Middle frontal gyrus (tissue), 1 donor: ENCODE measurements around the gene MXD1.

Experiments used
- DNase-seq: peaks from one replicate; pipeline ENCODE4 v3.0.0-alpha.2; 2015; ENCODE audit warnings: low spot score; ENCODE audit errors: extremely low spot score

MXD1 gene

DNA sequence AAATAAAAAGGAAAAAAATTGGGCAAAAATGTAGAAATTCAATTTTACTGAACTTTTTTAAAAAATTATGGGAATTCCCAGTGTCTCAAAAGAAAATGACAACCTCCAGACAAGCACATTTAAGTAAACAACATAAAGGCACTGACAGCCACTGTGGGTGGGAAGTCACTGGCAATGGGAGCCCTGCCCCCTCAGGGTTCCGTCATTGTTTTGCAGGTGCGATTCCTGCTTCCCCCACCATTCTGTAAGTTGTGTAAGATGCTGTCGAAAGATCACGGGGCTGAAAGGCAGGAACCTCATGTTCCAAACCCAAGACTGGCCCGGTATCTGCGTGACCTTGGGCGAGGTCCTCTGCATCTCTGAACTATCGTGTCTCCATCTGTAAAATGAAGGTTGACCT, 62.3 kb downstream of the MXD1 start:
- DNase-seq = no peak

DNA sequence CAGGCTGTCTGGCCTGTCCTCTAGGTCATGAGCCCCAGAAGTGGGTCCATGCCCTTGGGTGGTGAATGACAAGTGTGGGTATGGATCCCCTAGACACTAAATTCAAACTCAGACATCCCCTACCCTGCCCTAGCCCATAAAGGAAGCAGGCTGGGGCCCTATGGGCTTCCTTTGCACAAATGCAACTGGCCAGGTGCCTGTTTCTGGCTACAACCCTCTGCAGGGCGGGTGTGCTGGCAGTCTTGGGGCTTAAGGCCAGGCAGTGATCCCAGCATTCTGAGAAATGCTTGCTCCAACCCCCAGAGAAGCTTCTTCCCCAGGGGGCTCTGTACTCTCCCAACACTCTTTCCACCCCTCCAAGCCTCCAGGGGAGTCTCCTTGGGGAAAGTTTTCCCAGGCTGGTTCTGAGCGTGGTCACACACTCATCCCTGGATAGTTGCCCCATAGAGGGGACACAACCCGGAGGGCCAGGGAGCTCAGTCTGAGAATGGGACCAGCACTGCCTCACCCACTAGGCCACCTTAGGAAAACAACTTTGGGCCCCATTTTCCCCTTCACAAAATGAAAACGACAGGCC, 63.1 kb downstream of the MXD1 start:
- no peak for DNase-seq

DNA sequence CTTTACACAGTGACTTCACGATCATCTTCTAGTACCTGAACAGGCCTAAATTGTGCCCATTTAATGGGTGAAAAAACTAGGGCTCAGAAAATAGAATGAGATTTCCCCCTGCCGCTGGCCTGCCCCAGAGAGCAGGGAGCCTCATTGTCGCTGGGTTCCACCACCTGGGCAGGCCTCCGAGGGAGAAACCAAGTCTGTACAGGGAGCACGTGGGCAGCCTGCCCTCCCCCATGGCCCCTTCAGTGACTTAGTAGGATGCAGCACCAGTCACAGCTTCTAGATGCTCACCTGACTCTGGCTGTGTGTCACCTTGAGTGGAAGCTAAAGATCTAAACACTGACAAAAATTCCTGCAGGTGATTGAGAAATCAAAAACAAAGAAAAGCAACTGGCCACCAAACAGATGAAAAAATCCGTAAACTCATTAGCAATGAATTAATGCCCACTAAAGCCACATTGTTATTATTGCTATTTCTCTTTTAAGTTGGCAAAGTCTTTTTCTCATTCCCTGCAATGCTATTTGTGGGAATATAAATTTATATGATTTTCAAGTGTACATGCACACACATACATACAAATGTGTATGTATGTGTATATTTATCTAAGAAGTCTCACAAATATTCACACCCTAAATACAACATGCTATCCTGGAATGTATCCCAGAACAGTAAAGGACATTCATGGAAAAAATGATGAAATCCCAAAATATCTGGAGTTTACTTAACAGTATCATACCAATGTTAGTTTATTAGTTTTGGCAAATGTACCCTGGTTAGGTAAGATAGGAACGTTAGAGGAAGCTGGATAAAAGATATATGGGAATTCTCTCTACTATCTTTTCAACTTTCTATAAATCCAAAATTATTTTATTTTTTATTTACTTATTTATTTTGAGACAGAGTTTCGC, 65.2 kb downstream of the MXD1 start:
- no peak for DNase-seq

GRCh38 chr2:69983392-69983966, 68.6 kb downstream of the MXD1 start:
- DNase-seq = no peak

- DNase-seq = no peak
Observed at GRCh38 chr2:69985216-69985615, 70.3 kb downstream of the MXD1 start.

DNA sequence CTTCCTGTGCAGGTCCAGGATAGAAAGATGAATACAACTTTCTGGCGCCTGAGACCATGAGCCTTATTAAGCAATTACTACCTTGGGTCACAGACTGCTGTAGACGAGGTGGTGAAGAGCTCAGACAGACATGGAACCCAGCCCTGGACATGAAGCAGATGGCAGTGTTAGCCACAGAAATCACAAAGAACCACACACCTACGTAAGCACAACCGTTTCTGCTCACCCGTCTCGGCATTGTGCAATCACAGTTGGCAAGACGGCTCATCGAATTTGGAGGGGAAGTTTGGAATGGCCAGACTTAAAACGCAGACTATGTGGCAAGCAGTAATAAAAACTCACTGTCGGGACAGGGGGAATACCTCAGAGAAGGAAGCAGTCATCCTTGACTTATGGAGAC, 70.8 kb downstream of the MXD1 start:
- no peak for DNase-seq

- no peak for DNase-seq
Observed at GRCh38 chr2:69986691-69987090, 71.8 kb downstream of the MXD1 start.

DNA sequence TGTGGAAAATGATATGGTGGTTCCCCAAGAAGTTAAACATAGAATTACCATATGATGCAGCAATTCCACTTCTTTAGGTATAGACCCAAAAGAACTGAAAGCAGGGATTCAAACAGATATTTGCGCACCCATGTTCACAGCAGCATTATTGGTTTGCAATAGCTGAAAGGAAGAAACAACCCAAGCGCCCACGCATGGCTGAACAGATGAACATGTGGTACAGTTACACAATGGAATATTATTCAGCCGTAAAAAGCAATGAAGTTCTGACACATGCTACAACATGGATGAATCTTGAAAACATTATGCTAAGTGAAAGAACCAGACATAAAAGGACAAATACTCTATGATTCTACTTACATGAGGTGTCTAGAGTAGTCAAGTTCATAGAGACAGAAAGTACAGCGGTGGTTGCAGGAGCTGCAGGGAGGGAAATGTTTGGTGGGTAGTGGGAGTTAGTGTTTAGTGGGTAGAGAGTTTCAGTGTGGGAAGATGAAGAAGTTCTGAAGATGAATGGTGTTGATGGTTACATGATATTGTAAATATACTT, 73.3 kb downstream of the MXD1 start:
- no peak for DNase-seq

DNA sequence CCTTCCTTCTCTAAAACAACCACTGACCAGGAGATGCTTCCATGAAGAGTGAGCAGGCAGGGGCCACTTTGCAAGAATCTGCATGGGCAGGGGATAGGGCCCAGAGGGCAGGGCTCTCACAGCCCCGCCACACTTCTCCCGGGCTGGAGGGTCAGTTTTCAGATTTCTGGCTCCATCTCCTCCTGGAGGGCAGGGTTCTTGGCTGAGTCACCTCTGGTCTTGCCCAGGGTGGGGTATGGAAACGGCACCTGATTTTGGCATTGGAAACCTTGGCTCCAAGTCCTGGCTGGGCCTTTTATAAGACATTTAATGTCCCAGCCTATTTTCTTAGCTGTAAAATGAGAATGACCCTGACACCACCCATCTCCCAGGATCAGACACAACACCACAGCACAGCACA, 74.1 kb downstream of the MXD1 start:
- no peak for DNase-seq

- DNase-seq = no peak
Observed at GRCh38 chr2:69989441-69990105, 74.7 kb downstream of the MXD1 start.
